Measurements from ENCODE around the gene DLGAP1. TPM values are rescaled to one million over a fixed set of nuclear protein-coding genes. Genes with fewer than 3 reads are reported as not detected.

The DLGAP1 gene
- total RNA-seq, 4 donors from 2014 or later: 1.2 to 1.4 (median 1.4) TPM

GRCh38 chr18:3885209-3885792, 569.8 kb downstream of the DLGAP1 start:
- intact Hi-C loops (cut with DNase I): no loop called here
- Histone ChIP-seq H3K27ac (replicated peaks in 1 of 4) (no peak overlapping the region), H3K4me3 (no peak overlapping the region), H3K9me3 (no peaks in the 10 kb centered on the region), H3K27me3 (no peaks in the 10 kb centered on the region), H3K4me1 (no peaks in the 10 kb centered on the region), H3K36me3 (no peaks in the 10 kb centered on the region)
- 70% methylated on average over 2 of the region's 2 CpGs for WGBS
- no peak for DNase-seq (ENCODE audit: extremely low spot score)
- TF ChIP-seq POLR2A (IDR thresholded peaks at IDR 0.05; ENCODE audit: low read depth) (no peak), EP300 (IDR thresholded peaks at IDR 0.05) (no peak), POLR2AphosphoS5 (IDR thresholded peaks at IDR 0.05) (no peak), CTCF (IDR thresholded peaks at IDR 0.05) (no peak)

GRCh38 chr18:3879836-3880120, 575.3 kb downstream of the DLGAP1 start:
- Histone ChIP-seq H3K27me3 (peaks cover 0 to 16% (median 0%) of the 10 kb centered on the region in 4 donors), H3K4me3 (no peak overlapping the region), H3K9me3 (no peaks in the 10 kb centered on the region), H3K27ac (replicated peaks in 1 of 4) (no peak overlapping the region), H3K4me1 (no peaks in the 10 kb centered on the region), H3K36me3 (no peaks in the 10 kb centered on the region)
- TF ChIP-seq POLR2AphosphoS5 (IDR thresholded peaks at IDR 0.05) (no peak), CTCF (IDR thresholded peaks at IDR 0.05) (no peak), POLR2A (IDR thresholded peaks at IDR 0.05; ENCODE audit: low read depth) (no peak), EP300 (IDR thresholded peaks at IDR 0.05) (no peak)
- intact Hi-C loops (cut with DNase I): loop anchor here (10.0 kb wide), 2 partner anchors 105 to 175 kb away; no protein-coding TSS in a partner anchor
- 96% methylated on average over 19 of the region's 19 CpGs for whole genome bisulfite sequencing
- no peak for DNase-seq (ENCODE audit: extremely low spot score)

GRCh38 chr18:3879114-3879835, 575.8 kb downstream of the DLGAP1 start:
- DNase-seq (ENCODE audit: extremely low spot score): no peak
- Histone ChIP-seq H3K27ac (replicated peaks in 1 of 4) (no peak overlapping the region), H3K9me3 (no peaks in the 10 kb centered on the region), H3K27me3 (peaks cover 0 to 16% (median 0%) of the 10 kb centered on the region in 4 donors), H3K36me3 (no peaks in the 10 kb centered on the region), H3K4me1 (no peaks in the 10 kb centered on the region), H3K4me3 (no peak overlapping the region)
- intact Hi-C loops (cut with DNase I): loop anchor here (10.0 kb wide), 2 partner anchors 106 to 174 kb away; no protein-coding TSS in a partner anchor
- TF ChIP-seq POLR2AphosphoS5 (IDR thresholded peaks at IDR 0.05) (no peak), CTCF (IDR thresholded peaks at IDR 0.05) (no peak), POLR2A (IDR thresholded peaks at IDR 0.05; ENCODE audit: low read depth) (no peak), EP300 (IDR thresholded peaks at IDR 0.05) (no peak)
- 99% methylated on average over 33 of the region's 59 CpGs for WGBS

GRCh38 chr18:3878401-3878800, 576.7 kb downstream of the DLGAP1 start:
- intact Hi-C loops (cut with DNase I): loop anchor here (10.0 kb wide), 2 partner anchors 106 to 174 kb away; no protein-coding TSS in a partner anchor
- H3K27me3 ChIP-seq: peaks cover 0 to 16% (median 0%) of the 10 kb centered on the region in 4 donors
- TF ChIP-seq POLR2AphosphoS5 (IDR thresholded peaks at IDR 0.05): no peak
- no peak for TF ChIP-seq EP300 (IDR thresholded peaks at IDR 0.05)
- no peak for TF ChIP-seq CTCF (IDR thresholded peaks at IDR 0.05)
- TF ChIP-seq POLR2A (IDR thresholded peaks at IDR 0.05; ENCODE audit: low read depth): no peak
- 78% methylated on average over 7 of the region's 7 CpGs for WGBS
- no peak for DNase-seq (ENCODE audit: extremely low spot score)
- no peak overlapping the region for H3K27ac ChIP-seq (replicated peaks in 1 of 4)
- no peaks in the 10 kb centered on the region for H3K4me1 ChIP-seq
- no peaks in the 10 kb centered on the region for H3K9me3 ChIP-seq
- H3K4me3 ChIP-seq: no peak overlapping the region
- H3K36me3 ChIP-seq: no peaks in the 10 kb centered on the region
